GM12891 (cell line): ENCODE results near the gene PDAP1.

ENCODE experiments used
- PAX5 ChIP-seq: IDR thresholded peaks from 2 replicates; pipeline ENCODE4 v1.6.1; 2011; ENCODE audit warnings: low read length, moderate library complexity, mild to moderate bottlenecking; ENCODE audit not compliant: insufficient read depth, severe bottlenecking
- POLR2A ChIP-seq: IDR thresholded peaks from 2 replicates; pipeline ENCODE4 v1.6.1; 2011; ENCODE audit warnings: low read depth, low read length, control low read depth
- POLR2AphosphoS5 ChIP-seq: IDR thresholded peaks from 2 replicates; pipeline ENCODE4 v1.6.1; 2011; ENCODE audit warnings: low read depth, low read length, control low read depth
- POU2F2 ChIP-seq: IDR thresholded peaks from 2 replicates; pipeline ENCODE4 v1.6.1; 2011; ENCODE audit warnings: low read depth, mild to moderate bottlenecking, control low read depth, low read length, moderate library complexity
- TAF1 ChIP-seq: IDR thresholded peaks from 2 replicates; pipeline ENCODE4 v1.6.1; 2011; ENCODE audit warnings: low read depth, low read length, control low read depth

- TF ChIP-seq POLR2A (no peak), POLR2AphosphoS5 (no peak), TAF1 (no peak), PAX5 (no peak), POU2F2 (no peak)
Observed at GRCh38 chr7:99422625-99423024, 14.2 kb upstream of the PDAP1 start.
